HPDE6-E6E7 (cell line): Measurements from ENCODE around the gene FOXP1.

Source experiments
- DNase-seq: peaks from one replicate; pipeline ENCODE4 v3.0.0; 2011; ENCODE audit warnings: missing footprints; ENCODE audit errors: extremely low spot score

The FOXP1 gene

GRCh38 chr3:71241981-71242560 lies 341.5 kb downstream of the FOXP1 start:
- no peak for DNase-seq

GRCh38 chr3:71241246-71241901 lies 342.2 kb downstream of the FOXP1 start:
- no peak for DNase-seq

- no peak for DNase-seq
These were observed 343.5 kb downstream of the FOXP1 start for GRCh38 chr3:71240034-71240433.

- no peak for DNase-seq
These were observed 345.2 kb downstream of the FOXP1 start for GRCh38 chr3:71238355-71238757.

DNA sequence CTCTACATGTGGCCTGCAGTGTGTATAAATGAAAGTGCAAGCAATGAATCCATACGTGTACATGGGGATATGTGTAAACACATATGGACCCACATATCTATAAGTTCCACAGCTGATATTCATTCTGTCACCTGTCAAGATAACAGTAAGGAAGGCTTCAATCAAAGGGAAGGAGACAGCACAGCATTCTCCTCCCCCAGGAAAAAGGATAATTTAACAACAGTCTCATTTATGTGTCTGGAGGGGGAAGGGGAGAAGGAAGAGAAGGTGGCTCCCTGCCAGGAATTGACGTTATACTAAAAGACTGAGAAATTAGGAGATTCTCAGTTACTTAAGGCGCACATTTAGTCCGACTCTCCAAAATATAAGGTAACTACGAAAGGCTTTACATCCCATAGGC lies 345.9 kb downstream of the FOXP1 start:
- DNase-seq: no peak

DNA sequence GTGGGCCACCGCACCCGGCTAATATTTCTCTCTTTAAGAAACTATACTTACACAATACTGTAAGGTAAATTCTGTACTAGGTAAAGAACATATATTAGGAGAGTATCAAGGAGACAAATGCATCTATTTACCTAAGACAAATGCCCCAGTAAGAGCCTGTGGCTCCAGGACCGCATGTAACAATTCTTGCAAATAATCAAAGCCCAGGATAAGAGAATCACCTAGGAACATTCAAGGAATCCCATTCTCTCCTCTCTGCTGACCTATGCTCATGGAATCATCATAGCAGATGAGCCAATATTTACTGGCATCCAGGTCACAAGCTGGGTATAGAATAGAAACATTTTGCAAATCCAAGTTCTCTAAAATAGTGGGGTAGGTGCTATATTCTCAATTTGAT lies 347.7 kb downstream of the FOXP1 start:
- DNase-seq: no peak

GRCh38 chr3:71232895-71233294 lies 350.6 kb downstream of the FOXP1 start:
- no peak for DNase-seq

- DNase-seq: no peak
These were observed 351.3 kb downstream of the FOXP1 start for GRCh38 chr3:71232175-71232679.

- no peak for DNase-seq
These were observed 351.8 kb downstream of the FOXP1 start for GRCh38 chr3:71231680-71232079.

DNA sequence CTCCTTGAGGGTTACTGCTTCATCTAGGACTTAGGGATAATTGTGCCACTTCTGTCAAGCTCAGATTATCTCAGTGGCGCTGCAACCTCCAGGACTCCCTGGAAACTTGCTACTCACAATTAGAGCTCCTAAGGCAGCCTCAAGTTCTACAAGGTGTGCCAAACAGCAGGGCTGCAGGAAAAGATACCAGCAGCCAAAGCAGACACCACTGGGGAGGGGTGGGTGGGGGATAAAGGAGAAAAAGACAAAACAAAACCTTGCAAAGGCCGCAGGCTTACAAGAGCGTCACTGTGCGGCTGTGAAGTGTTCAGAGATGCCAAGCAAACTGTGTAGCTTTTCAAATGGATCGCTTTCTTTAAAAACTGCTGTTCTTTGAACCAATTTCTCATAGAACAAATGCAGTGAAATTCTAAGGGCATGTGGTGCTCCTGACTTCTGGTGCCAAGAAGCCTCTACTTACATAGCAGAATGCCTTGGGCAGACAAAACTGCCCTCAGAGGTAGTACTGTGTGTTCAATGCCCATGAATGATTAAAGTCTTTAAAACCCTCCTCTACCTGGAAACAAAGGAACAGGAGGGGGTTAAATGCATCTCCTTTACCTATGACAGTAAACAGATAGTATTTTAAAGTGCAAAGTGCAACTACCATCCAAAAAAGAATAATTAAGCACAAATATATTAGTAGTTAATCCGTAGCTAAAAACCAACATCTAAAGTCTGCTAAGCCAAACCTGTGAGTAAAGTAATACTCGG lies 353.4 kb downstream of the FOXP1 start:
- no peak for DNase-seq

- DNase-seq: no peak
These were observed 355.2 kb downstream of the FOXP1 start for GRCh38 chr3:71228156-71228866.

GRCh38 chr3:71227270-71227661 lies 356.3 kb downstream of the FOXP1 start:
- DNase-seq: no peak

DNA sequence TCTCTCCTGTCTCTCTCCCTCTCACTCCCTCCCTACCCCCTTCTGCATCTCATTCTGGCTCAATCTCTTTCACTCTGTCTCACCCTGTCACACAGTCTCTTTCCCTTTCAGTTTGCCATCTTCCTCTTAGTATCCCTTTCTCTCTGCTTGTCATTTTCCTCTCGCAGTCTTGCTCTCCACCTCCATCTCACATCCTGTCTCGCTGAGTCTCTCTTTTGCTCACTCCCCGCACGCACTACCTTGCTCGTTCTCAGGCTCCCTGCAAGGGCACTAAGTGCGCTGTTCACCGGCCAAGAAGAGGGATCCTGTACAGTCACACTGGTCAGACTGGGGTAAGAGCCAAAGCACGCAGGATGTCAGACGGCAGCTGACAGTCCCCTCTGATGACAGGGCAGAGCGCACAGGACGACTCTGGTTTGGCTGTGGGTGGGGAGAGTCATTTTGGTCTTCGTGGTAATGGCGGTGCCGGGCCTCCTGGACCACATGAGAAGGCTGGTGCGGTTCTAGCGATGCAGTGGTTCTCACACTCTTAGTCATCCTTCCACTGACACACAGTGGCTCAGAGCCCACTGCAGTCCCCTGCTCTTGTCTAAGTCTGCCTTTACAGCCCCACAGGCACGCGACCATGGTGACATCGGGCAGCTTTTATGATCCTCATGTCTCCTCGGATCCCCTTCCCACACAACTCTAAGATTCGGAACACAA lies 356.8 kb downstream of the FOXP1 start:
- DNase-seq: no peak

DNA sequence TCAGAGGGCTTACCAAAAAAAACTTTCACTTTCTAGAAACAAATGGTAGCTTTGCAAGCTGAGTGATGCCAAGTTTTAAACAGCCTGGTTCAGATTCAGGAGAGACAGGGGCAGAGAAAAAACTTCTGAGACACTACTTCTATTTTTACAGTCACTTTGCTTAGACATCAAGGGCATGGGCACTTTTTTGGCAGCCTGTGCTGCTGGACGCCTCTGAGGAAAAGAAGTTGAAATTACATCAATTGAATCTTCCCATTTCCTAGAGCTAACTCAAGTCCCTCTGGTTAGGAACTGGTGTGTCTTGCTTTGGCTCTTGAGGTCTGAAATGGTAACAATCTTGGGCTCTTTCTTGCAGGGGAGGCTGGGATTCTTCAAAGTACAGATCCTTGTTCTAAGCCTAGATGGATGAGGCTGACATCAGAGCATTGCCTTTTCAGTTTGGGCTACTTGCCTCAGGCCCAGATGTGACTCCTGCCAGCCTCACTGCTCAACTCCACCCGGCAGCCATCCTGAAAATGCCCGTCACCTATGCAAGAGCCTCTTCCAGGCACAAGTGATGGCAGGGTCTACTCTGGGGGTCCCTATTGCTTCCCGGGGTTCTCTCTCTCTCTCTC lies 357.5 kb downstream of the FOXP1 start:
- no peak for DNase-seq

GRCh38 chr3:71225002-71225684 lies 358.4 kb downstream of the FOXP1 start:
- no peak for DNase-seq

DNA sequence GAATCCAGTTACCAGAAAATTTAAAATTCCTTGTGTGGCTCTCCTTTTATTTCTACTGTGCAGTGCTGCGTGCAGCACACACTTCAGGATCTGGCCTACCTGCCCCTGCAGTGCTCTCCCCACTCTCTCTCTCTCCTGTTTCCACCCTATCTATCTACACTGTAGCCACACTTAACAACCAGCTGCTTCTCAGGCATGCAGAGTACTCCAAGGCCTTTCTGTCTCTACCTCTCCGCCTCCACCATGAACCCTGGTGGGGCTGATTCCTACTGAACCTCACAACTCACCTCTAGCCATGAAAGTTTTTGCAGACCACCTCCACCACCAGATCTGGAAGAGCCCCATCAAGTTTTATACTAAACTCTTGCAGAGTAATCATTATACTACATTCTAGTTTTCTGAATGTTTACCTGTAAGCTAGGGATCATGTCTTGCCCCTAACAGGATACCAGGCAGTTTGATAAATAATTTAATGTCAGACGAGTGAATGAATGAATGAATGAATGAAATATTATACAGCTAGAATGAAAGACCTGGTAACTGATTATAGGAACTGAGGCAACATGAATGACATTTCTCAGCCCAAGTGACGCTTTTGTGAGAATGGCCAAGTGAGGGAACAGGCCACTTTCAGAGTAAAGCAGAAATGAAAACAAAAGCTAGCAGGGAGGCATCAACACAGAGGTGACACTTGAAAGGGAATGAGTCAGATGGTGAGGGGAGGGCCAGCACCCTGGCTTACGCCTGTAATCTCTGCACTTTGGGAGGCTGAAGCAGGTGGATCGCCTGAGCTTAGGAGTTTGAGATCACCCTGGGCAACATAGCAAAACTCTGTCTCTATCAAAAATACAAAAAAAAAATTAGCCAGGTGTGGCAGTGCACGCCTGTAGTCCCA lies 363.5 kb downstream of the FOXP1 start:
- DNase-seq: no peak

GRCh38 chr3:71218508-71218907 lies 365.0 kb downstream of the FOXP1 start:
- no peak for DNase-seq

GRCh38 chr3:71217640-71218222 lies 365.8 kb downstream of the FOXP1 start:
- DNase-seq: no peak

DNA sequence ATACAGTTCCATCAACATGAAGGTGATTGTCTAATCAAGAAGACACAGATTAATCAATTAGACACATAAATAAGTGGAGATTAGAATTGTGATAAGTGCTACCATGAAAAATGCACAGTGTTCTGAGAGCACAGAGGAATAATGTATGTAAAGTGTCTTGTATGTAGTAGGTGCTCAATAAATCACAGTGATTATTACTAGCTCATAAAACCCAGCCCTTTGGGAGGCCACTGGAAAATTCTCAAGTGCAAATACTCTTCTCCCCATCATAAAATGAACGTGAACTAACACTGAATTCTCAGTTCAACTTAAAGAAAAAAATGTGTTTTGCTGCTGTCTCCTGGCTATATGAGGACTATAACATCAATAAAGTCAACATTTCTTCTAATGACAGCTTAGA lies 368.2 kb downstream of the FOXP1 start:
- no peak for DNase-seq
